MCF 10A (cell line): ENCODE measurements around the gene COA6. TPM values are rescaled to one million over a fixed set of nuclear protein-coding genes. Genes with fewer than 3 reads are reported as not detected.

Source experiments
- BruUV-seq: library from RNA; stranded (reverse); fragments of 400-500 nt; replicated peaks from 2 replicates; lab custom pipeline; 2021; lab: Mats Ljungman, UMichigan
- CTCF ChIA-PET: fragments of 300-600 bp; sonication (Branson Sonifier 250); formaldehyde crosslinking; extraction: SDS; loops from one replicate; lab custom pipeline; 2021; ENCODE audit warnings: antibody characterized with exemption, inconsistent platforms; lab: Yijun Ruan, JAX
- POLR2A ChIA-PET: fragments of 300-600, 350-650 bp; sonication (Branson Sonifier 250); formaldehyde crosslinking; extraction: SDS; loops from one replicate; lab custom pipeline; 2020; ENCODE audit warnings: antibody characterized with exemption, inconsistent platforms; lab: Yijun Ruan, JAX
- DNase-seq: peaks from one replicate; pipeline ENCODE4 v3.0.0-alpha.2; 2018; ENCODE audit not compliant: unreplicated experiment
- H3K27ac Mint-ChIP-seq: one replicate; pipeline ENCODE4 v1.8.0; 2022; ENCODE audit warnings: mild to moderate bottlenecking, low read depth, mixed read lengths; ENCODE audit not compliant: unreplicated experiment
- H3K27me3 Mint-ChIP-seq: one replicate; pipeline ENCODE4 v1.8.0; 2022; ENCODE audit warnings: mixed read lengths; ENCODE audit not compliant: insufficient read depth, unreplicated experiment
- H3K36me3 Mint-ChIP-seq: one replicate; pipeline ENCODE4 v1.8.0; 2022; ENCODE audit warnings: mild to moderate bottlenecking, moderate library complexity, mixed read lengths; ENCODE audit not compliant: insufficient read depth, unreplicated experiment
- H3K4me1 Mint-ChIP-seq: one replicate; pipeline ENCODE4 v1.8.0; 2022; ENCODE audit warnings: mixed read lengths; ENCODE audit not compliant: insufficient read depth, unreplicated experiment
- H3K4me3 Mint-ChIP-seq: one replicate; pipeline ENCODE4 v1.8.0; 2022; ENCODE audit warnings: mild to moderate bottlenecking, moderate library complexity, mixed read lengths; ENCODE audit not compliant: unreplicated experiment
- H3K9me3 Mint-ChIP-seq: one replicate; pipeline ENCODE4 v1.8.0; 2022; ENCODE audit warnings: mixed read lengths; ENCODE audit not compliant: unreplicated experiment
- CTCF ChIP-seq: fragments of 200-600 bp; IDR thresholded peaks from one replicate; pipeline ENCODE4 v1.8.0; 2022; ENCODE audit warnings: antibody characterized with exemption, mild to moderate bottlenecking; ENCODE audit not compliant: unreplicated experiment
- intact Hi-C: fragments of 100-400 bp; cut with micrococcal nuclease; formaldehyde crosslinking; loops from 2 replicates; pipeline ENCODE4 v1.14.1; 2022
- total RNA-seq: library from RNA; stranded (reverse); gene quantifications from 2 replicates; pipeline ENCODE4 v1.2.3, GENCODE V29; 2022

Gene COA6
- total RNA-seq, 1 experiment from 2014 or later: 115 TPM

- no peak overlapping the region for H3K27ac Mint-ChIP-seq
- no TSS peak for BruUV-seq
- intact Hi-C loops: loop anchor here (10.0 kb wide), 1 partner anchor 295 kb away; no protein-coding TSS in a partner anchor
- H3K4me3 Mint-ChIP-seq: no peak overlapping the region
- no peaks in the 10 kb centered on the region for H3K9me3 Mint-ChIP-seq
- ChIA-PET CTCF (interaction anchor here (0.6 to 3.9 kb wide), 9 partner anchors 8 to 1016 kb away, joined by 3 to 14 read pairs (median 4); no protein-coding TSS in a partner anchor), POLR2A (interaction anchor here (3.2 kb wide), 1 partner anchor 36 kb away, joined by 19 read pairs; the partner anchor contains the start of gene COA6)
- TF ChIP-seq CTCF: no peak
- no peaks in the 10 kb centered on the region for H3K27me3 Mint-ChIP-seq
- no peak for DNase-seq
- H3K4me1 Mint-ChIP-seq: no peaks in the 10 kb centered on the region
- peaks cover 49% of the 10 kb centered on the region for H3K36me3 Mint-ChIP-seq
Observed at GRCh38 chr1:234409328-234409727, 36.1 kb downstream of the COA6 start.

GRCh38 chr1:234412830-234413229 lies 39.6 kb downstream of the COA6 start:
- no TSS peak for BruUV-seq
- Mint-ChIP-seq H3K27me3 (no peaks in the 10 kb centered on the region), H3K27ac (peak overlapping the region; percentile 39), H3K36me3 (peaks cover 57% of the 10 kb centered on the region), H3K9me3 (no peaks in the 10 kb centered on the region), H3K4me3 (no peak overlapping the region), H3K4me1 (no peaks in the 10 kb centered on the region)
- CTCF ChIA-PET: no interaction called here
- intact Hi-C loops: no loop called here
- TF ChIP-seq CTCF: no peak
- DNase-seq: no peak
- POLR2A ChIA-PET: interaction anchor here (1.0 kb wide), 1 partner anchor 9 kb away, joined by 3 read pairs; no protein-coding TSS in a partner anchor

- no TSS peak for BruUV-seq
- no peaks in the 10 kb centered on the region for H3K27me3 Mint-ChIP-seq
- DNase-seq: no peak
- H3K36me3 Mint-ChIP-seq: peaks cover 57% of the 10 kb centered on the region
- CTCF ChIA-PET: interaction anchor here (0.7 kb wide), 1 partner anchor 11 kb away, joined by 4 read pairs; no protein-coding TSS in a partner anchor
- intact Hi-C loops: no loop called here
- H3K9me3 Mint-ChIP-seq: no peaks in the 10 kb centered on the region
- no peak overlapping the region for H3K27ac Mint-ChIP-seq
- POLR2A ChIA-PET: interaction anchor here (1.0 kb wide), 1 partner anchor 10 kb away, joined by 3 read pairs; no protein-coding TSS in a partner anchor
- H3K4me1 Mint-ChIP-seq: no peaks in the 10 kb centered on the region
- no peak for TF ChIP-seq CTCF
- no peak overlapping the region for H3K4me3 Mint-ChIP-seq
Observed at GRCh38 chr1:234413485-234413884, 40.2 kb downstream of the COA6 start.

- ChIA-PET POLR2A (interaction anchor here (0.6 kb wide), 1 partner anchor 931 kb away, joined by 4 read pairs; no protein-coding TSS in a partner anchor), CTCF (interaction anchor here (0.6 to 1.2 kb wide), 3 partner anchors 73 to 1052 kb away, joined by 3 to 4 read pairs (median 3); no protein-coding TSS in a partner anchor)
- H3K36me3 Mint-ChIP-seq: peaks cover 53% of the 10 kb centered on the region
- BruUV-seq: no TSS peak
- intact Hi-C loops: no loop called here
- no peak for TF ChIP-seq CTCF
- H3K27me3 Mint-ChIP-seq: no peaks in the 10 kb centered on the region
- no peak for DNase-seq
- H3K27ac Mint-ChIP-seq: no peak overlapping the region
- H3K4me3 Mint-ChIP-seq: no peak overlapping the region
- H3K9me3 Mint-ChIP-seq: no peaks in the 10 kb centered on the region
- no peaks in the 10 kb centered on the region for H3K4me1 Mint-ChIP-seq
Observed at GRCh38 chr1:234413990-234414389, 40.7 kb downstream of the COA6 start.
